Mesenchymal stem cell (in vitro differentiated cells and primary cell): Measurements from ENCODE around the gene PPM1N.

Experiments
- DNase-seq: peaks from one replicate; pipeline ENCODE4 v3.0.0-alpha.2; 2013
- H2AFZ ChIP-seq: one replicate; pipeline ENCODE4 v1.6.1; 2013; ENCODE audit warnings: low read depth, mild to moderate bottlenecking, control low read depth, inconsistent platforms, low read length, moderate library complexity
- H2AK5ac ChIP-seq: 2 replicates; pipeline ENCODE4 v1.6.1; 2013; ENCODE audit warnings: low read length, moderate library complexity, mild to moderate bottlenecking, inconsistent platforms; ENCODE audit not compliant: severe bottlenecking
- H2BK120ac ChIP-seq: one replicate; pipeline ENCODE4 v1.6.1; 2013; ENCODE audit warnings: low read depth, mild to moderate bottlenecking, inconsistent platforms, low read length, moderate library complexity
- H2BK12ac ChIP-seq, 2 experiments: one replicate each; pipeline ENCODE4 v1.6.1; 2013; ENCODE audit warnings: inconsistent platforms in 2 of 2, low read length in 2 of 2, mild to moderate bottlenecking in 2 of 2, moderate library complexity in 2 of 2, control low read depth in 1 of 2
- H2BK15ac ChIP-seq: one replicate; pipeline ENCODE4 v1.6.1; 2013; ENCODE audit warnings: mild to moderate bottlenecking, low read depth, inconsistent platforms; ENCODE audit not compliant: poor library complexity, severe bottlenecking
- H2BK5ac ChIP-seq: 2 replicates; pipeline ENCODE4 v1.6.1; 2013; ENCODE audit warnings: low read depth, mild to moderate bottlenecking, low read length, control low read depth, inconsistent platforms; ENCODE audit not compliant: poor library complexity, severe bottlenecking
- H3K14ac ChIP-seq, 2 experiments: one replicate each; pipeline ENCODE4 v1.6.1; 2013; ENCODE audit warnings: inconsistent platforms in 2 of 2, low read length in 2 of 2, control low read depth in 1 of 2, mild to moderate bottlenecking in 1 of 2, moderate library complexity in 1 of 2
- H3K18ac ChIP-seq, 2 experiments: one replicate each; pipeline ENCODE4 v1.6.1; 2013; ENCODE audit warnings: inconsistent platforms in 2 of 2, low read length in 2 of 2, control low read depth in 1 of 2, low read depth in 1 of 2, mild to moderate bottlenecking in 1 of 2
- H3K23ac ChIP-seq, 2 experiments: one replicate each; pipeline ENCODE4 v1.6.1; 2013; ENCODE audit warnings: inconsistent platforms in 2 of 2, low read length in 2 of 2, mild to moderate bottlenecking in 2 of 2, moderate library complexity in 2 of 2, control low read depth in 1 of 2
- H3K27ac ChIP-seq: 2 replicates; pipeline ENCODE4 v1.5.1; 2013; ENCODE audit warnings: mild to moderate bottlenecking, moderate library complexity, low read length, control low read depth, inconsistent platforms; ENCODE audit not compliant: poor library complexity, severe bottlenecking
- H3K27me3 ChIP-seq, 2 experiments: 2 replicates each; pipeline versions ENCODE4 v1.6.1 to v1.7.0; 2013; ENCODE audit warnings: low read length in 2 of 2, mild to moderate bottlenecking in 2 of 2, moderate library complexity in 2 of 2, control low read depth in 1 of 2, inconsistent platforms in 1 of 2; ENCODE audit not compliant: control insufficient read depth in 1 of 2, insufficient read depth in 1 of 2
- H3K36me3 ChIP-seq, 2 experiments: 2 replicates each; pipeline versions ENCODE4 v1.6.1 to v1.7.0; 2013; ENCODE audit warnings: low read length in 2 of 2, control low read depth in 1 of 2, inconsistent platforms in 1 of 2, low read depth in 1 of 2, mild to moderate bottlenecking in 1 of 2; ENCODE audit not compliant: insufficient read depth in 2 of 2, control insufficient read depth in 1 of 2
- H3K4ac ChIP-seq, 2 experiments: one replicate each; pipeline ENCODE4 v1.6.1; 2013; ENCODE audit warnings: inconsistent platforms in 2 of 2, low read length in 2 of 2, mild to moderate bottlenecking in 2 of 2, moderate library complexity in 2 of 2, control low read depth in 1 of 2, low read depth in 1 of 2
- H3K4me1 ChIP-seq: 2 replicates; pipeline ENCODE4 v1.6.1; 2013; ENCODE audit warnings: low read depth, low read length, control low read depth; ENCODE audit not compliant: control insufficient read depth, insufficient read depth
- H3K4me2 ChIP-seq: 2 replicates; pipeline ENCODE4 v1.6.1; 2013; ENCODE audit warnings: low read length, mild to moderate bottlenecking, inconsistent platforms; ENCODE audit not compliant: poor library complexity, severe bottlenecking
- H3K4me3 ChIP-seq, 2 experiments: 2 replicates each; pipeline versions ENCODE4 v1.5.1 to v1.7.0; 2013; ENCODE audit warnings: low read length in 2 of 2, mild to moderate bottlenecking in 2 of 2, control low read depth in 1 of 2, low read depth in 1 of 2; ENCODE audit not compliant: insufficient read depth in 1 of 2
- H3K79me1 ChIP-seq: replicated peaks from 2 replicates; pipeline ENCODE4 v1.6.1; 2013; ENCODE audit warnings: mild to moderate bottlenecking, control low read depth, low read length, inconsistent platforms; ENCODE audit not compliant: poor library complexity, severe bottlenecking
- H3K9ac ChIP-seq: 2 replicates; pipeline ENCODE4 v1.7.0; 2013; ENCODE audit warnings: mild to moderate bottlenecking, low read length, moderate library complexity
- H3K9me3 ChIP-seq: 2 replicates; pipeline ENCODE4 v1.7.0; 2013; ENCODE audit warnings: mild to moderate bottlenecking, low read length; ENCODE audit not compliant: control insufficient read depth
- H4K8ac ChIP-seq: one replicate; pipeline ENCODE4 v1.6.1; 2013; ENCODE audit warnings: inconsistent platforms, mild to moderate bottlenecking, low read length, moderate library complexity
- H4K91ac ChIP-seq: one replicate; pipeline ENCODE4 v1.6.1; 2013; ENCODE audit warnings: mild to moderate bottlenecking, low read length, inconsistent platforms
- WGBS: methylation state at CpG from one replicate; pipeline ENCODE4 v1.1.7; 2013; ENCODE audit warnings: mixed read lengths; 5-methylcytosine and 5-hydroxymethylcytosine counted together

The PPM1N gene

GRCh38 chr19:45451131-45451849 lies 47.0 kb upstream of the PPM1N start:
- Histone ChIP-seq H2AK5ac (no peak overlapping the region), H3K9me3 (no peaks in the 10 kb centered on the region), H3K23ac (peak overlapping the region in 1 of 2 experiments; percentile 47), H3K4me2 (peak overlapping the region; percentile 68), H3K4ac (peak overlapping the region in 1 of 2 experiments; percentile 87), H3K36me3 (no peaks in the 10 kb centered on the region), H2BK12ac (peak overlapping the region in 1 of 2 experiments; percentile 85), H2BK5ac (no peak overlapping the region), H2BK120ac (no peak overlapping the region), H3K27me3 (no peaks in the 10 kb centered on the region), H3K27ac (no peak overlapping the region), H3K79me1 (no peaks in the 10 kb centered on the region), H2BK15ac (peak overlapping the region; percentile 31), H3K18ac (peak overlapping the region in 1 of 2 experiments; percentile 87), H3K4me3 (peak overlapping the region; percentile 61 to 92), H3K4me1 (peaks cover 28% of the 10 kb centered on the region), H4K91ac (no peak overlapping the region), H3K14ac (peak overlapping the region in 1 of 2 experiments; percentile 53), H2AFZ (peak overlapping the region; percentile 90), H4K8ac (no peak overlapping the region), H3K9ac (peak overlapping the region; percentile 99)
- 29% methylated on average over 28 of the region's 28 CpGs for WGBS
- peak; percentile 92 for DNase-seq

- Histone ChIP-seq H3K27ac (no peak overlapping the region), H4K8ac (no peak overlapping the region), H2AK5ac (no peak overlapping the region), H3K4me1 (peaks cover 31% of the 10 kb centered on the region), H2BK120ac (no peak overlapping the region), H2BK12ac (peak overlapping the region in 1 of 2 experiments; percentile 85), H2BK15ac (no peak overlapping the region), H3K14ac (no peak overlapping the region), H2BK5ac (no peak overlapping the region), H3K27me3 (no peaks in the 10 kb centered on the region), H3K9ac (peak overlapping the region; percentile 99), H3K79me1 (no peaks in the 10 kb centered on the region), H3K4ac (no peak overlapping the region), H3K18ac (no peak overlapping the region), H2AFZ (peak overlapping the region; percentile 90), H3K4me3 (peak overlapping the region in 1 of 2 experiments; percentile 92), H3K36me3 (no peaks in the 10 kb centered on the region), H3K9me3 (no peaks in the 10 kb centered on the region), H4K91ac (no peak overlapping the region), H3K4me2 (no peak overlapping the region), H3K23ac (no peak overlapping the region)
- WGBS, result 89% methylated on average over 11 of the region's 12 CpGs
- DNase-seq, result no peak
These were observed 46.3 kb upstream of the PPM1N start for GRCh38 chr19:45451850-45452387.

- H2AK5ac ChIP-seq, result peak overlapping the region; percentile 46
- no peak overlapping the region for H3K23ac ChIP-seq
- no peak overlapping the region for H2AFZ ChIP-seq
- no peaks in the 10 kb centered on the region for H3K27me3 ChIP-seq
- peak overlapping the region; percentile 83 for H2BK120ac ChIP-seq
- peak overlapping the region in 1 of 2 experiments; percentile 67 for H3K4me3 ChIP-seq
- peak overlapping the region; percentile 14 for H4K91ac ChIP-seq
- H3K27ac ChIP-seq, result peak overlapping the region; percentile 87
- no peaks in the 10 kb centered on the region for H3K79me1 ChIP-seq
- H4K8ac ChIP-seq, result peak overlapping the region; percentile 67
- peak; percentile 100 for DNase-seq
- peak overlapping the region in 1 of 2 experiments; percentile 66 for H3K4ac ChIP-seq
- peaks cover 25% of the 10 kb centered on the region for H3K4me1 ChIP-seq
- peak overlapping the region; percentile 86 for H3K9ac ChIP-seq
- peak overlapping the region; percentile 77 to 78 for H3K18ac ChIP-seq
- peak overlapping the region; percentile 73 for H2BK15ac ChIP-seq
- H3K4me2 ChIP-seq, result peak overlapping the region; percentile 53
- H2BK12ac ChIP-seq, result peak overlapping the region in 1 of 2 experiments; percentile 40
- H3K14ac ChIP-seq, result no peak overlapping the region
- no peaks in the 10 kb centered on the region for H3K9me3 ChIP-seq
- H2BK5ac ChIP-seq, result peak overlapping the region; percentile 87
- H3K36me3 ChIP-seq, result no peaks in the 10 kb centered on the region
- 5% methylated on average over 20 of the region's 27 CpGs for WGBS
These were observed 42.3 kb upstream of the PPM1N start for GRCh38 chr19:45455707-45456499.

GRCh38 chr19:45456500-45456815 lies 41.8 kb upstream of the PPM1N start:
- H3K23ac ChIP-seq, result no peak overlapping the region
- 62% methylated on average over 2 of the region's 2 CpGs for WGBS
- H2AK5ac ChIP-seq, result peak overlapping the region; percentile 46
- H3K14ac ChIP-seq, result no peak overlapping the region
- no peak overlapping the region for H2AFZ ChIP-seq
- H3K36me3 ChIP-seq, result no peaks in the 10 kb centered on the region
- H4K91ac ChIP-seq, result no peak overlapping the region
- no peaks in the 10 kb centered on the region for H3K79me1 ChIP-seq
- peak overlapping the region in 1 of 2 experiments; percentile 15 for H2BK12ac ChIP-seq
- peak overlapping the region; percentile 86 for H3K9ac ChIP-seq
- H3K4me1 ChIP-seq, result peaks cover 21% of the 10 kb centered on the region
- peak overlapping the region; percentile 53 for H3K4me2 ChIP-seq
- no peak overlapping the region for H2BK120ac ChIP-seq
- H2BK15ac ChIP-seq, result no peak overlapping the region
- peak overlapping the region; percentile 77 to 78 for H3K18ac ChIP-seq
- H3K27me3 ChIP-seq, result no peaks in the 10 kb centered on the region
- H4K8ac ChIP-seq, result no peak overlapping the region
- peak overlapping the region; percentile 87 for H3K27ac ChIP-seq
- no peaks in the 10 kb centered on the region for H3K9me3 ChIP-seq
- no peak overlapping the region for H2BK5ac ChIP-seq
- no peak for DNase-seq
- no peak overlapping the region for H3K4ac ChIP-seq
- peak overlapping the region in 1 of 2 experiments; percentile 67 for H3K4me3 ChIP-seq
